Natural killer cell (primary cell): Measurements from ENCODE around the gene CD40. TPM values are rescaled to one million over a fixed set of nuclear protein-coding genes. Genes with fewer than 3 reads are reported as not detected.

Source experiments
- ATAC-seq, 3 donors: fragments of 150-1000 bp in 2 of 3; fragments of 200-7000 bp in 1 of 3; cut with Tn5 transposase; 1 replicate in 1 of 3; 2 replicates in 2 of 3; pipeline ENCODE4 v1.10.0; 2021; ENCODE audit warnings: mild to moderate bottlenecking in 2 of 3, moderate library complexity in 2 of 3
- DNase-seq, 2 donors: peaks; one replicate each; pipeline versions ENCODE4 v3.0.0 to v3.0.0-alpha.2; 2013 to 2021; ENCODE audit warnings: mixed read lengths in 1 of 2
- H3K27ac ChIP-seq: one replicate; pipeline ENCODE4 v1.5.1; 2013; ENCODE audit warnings: mild to moderate bottlenecking, low read length
- H3K27me3 ChIP-seq: one replicate; pipeline ENCODE4 v1.6.1; 2013; ENCODE audit warnings: low read length; ENCODE audit not compliant: control insufficient read depth, insufficient read depth
- H3K36me3 ChIP-seq: one replicate; pipeline ENCODE4 v1.6.1; 2013; ENCODE audit warnings: low read length; ENCODE audit not compliant: control insufficient read depth, insufficient read depth
- H3K4me1 ChIP-seq: one replicate; pipeline ENCODE4 v1.6.1; 2013; ENCODE audit warnings: low read length; ENCODE audit not compliant: control insufficient read depth, insufficient read depth
- H3K4me3 ChIP-seq: one replicate; pipeline ENCODE4 v1.5.1; 2013; ENCODE audit warnings: low read length
- H3K9me3 ChIP-seq: one replicate; pipeline ENCODE4 v1.6.1; 2013; ENCODE audit warnings: low read length; ENCODE audit not compliant: control insufficient read depth, insufficient read depth
- H3K27ac Mint-ChIP-seq, 2 donors: one replicate each; pipeline ENCODE4 v1.8.0; 2022; ENCODE audit warnings: mild to moderate bottlenecking in 2 of 2, mixed read lengths in 2 of 2, moderate library complexity in 1 of 2
- H3K27me3 Mint-ChIP-seq, 2 donors: one replicate each; pipeline ENCODE4 v1.8.0; 2022; ENCODE audit warnings: low read depth in 2 of 2, mixed read lengths in 2 of 2
- H3K36me3 Mint-ChIP-seq: one replicate; pipeline ENCODE4 v1.8.0; 2022; ENCODE audit warnings: mixed read lengths
- H3K4me1 Mint-ChIP-seq, 2 donors: one replicate each; pipeline ENCODE4 v1.8.0; 2022; ENCODE audit warnings: mixed read lengths in 2 of 2
- H3K4me3 Mint-ChIP-seq: one replicate; pipeline ENCODE4 v1.8.0; 2022; ENCODE audit warnings: mild to moderate bottlenecking, moderate library complexity, mixed read lengths
- H3K9me3 Mint-ChIP-seq, 2 donors: one replicate each; pipeline ENCODE4 v1.8.0; 2022; ENCODE audit warnings: mixed read lengths in 2 of 2
- CTCF ChIP-seq: fragments of 200-600 bp; IDR thresholded peaks from one replicate; pipeline ENCODE4 v1.8.0; 2022; ENCODE audit warnings: antibody characterized with exemption
- WGBS: methylation state at CpG from one replicate; pipeline ENCODE4 v1.1.7; 2013; ENCODE audit warnings: missing lambda C conversion rate; ENCODE audit not compliant: insufficient coverage; 5-methylcytosine and 5-hydroxymethylcytosine counted together
- intact Hi-C: fragments of 100-400 bp; cut with micrococcal nuclease; formaldehyde crosslinking; loops from one replicate; pipeline ENCODE4 v1.14.2; 2022
- total RNA-seq, 4 donors: library from RNA; stranded (reverse); fragments of 120-200 nt in 1 of 4; gene quantifications; one replicate each; pipeline versions ENCODE4 v1.2.3 to v1.2.4, GENCODE V29; 2013 to 2022

CD40 gene
- total RNA-seq, 3 donors from 2014 or later (not counting 1 experiment from before 2014, with no cell fraction given) = 7.1 to 9.1 (median 7.2) TPM

GRCh38 chr20:46137816-46138215 lies 19.7 kb downstream of the CD40 start:
- no peak for ATAC-seq
- Histone ChIP-seq H3K4me1 (peaks cover 1% of the 10 kb centered on the region), H3K4me3 (no peak overlapping the region), H3K9me3 (no peaks in the 10 kb centered on the region), H3K27ac (no peak overlapping the region), H3K36me3 (no peaks in the 10 kb centered on the region), H3K27me3 (peaks cover 5% of the 10 kb centered on the region)
- no peak for TF ChIP-seq CTCF
- 91% methylated on average over 5 of the region's 5 CpGs for WGBS
- intact Hi-C loops = no loop called here
- Mint-ChIP-seq H3K27ac (no peak overlapping the region), H3K27me3 (peaks cover 39 to 41% of the 10 kb centered on the region in 2 donors), H3K9me3 (no peaks in the 10 kb centered on the region), H3K4me1 (peaks cover 0 to 2% of the 10 kb centered on the region in 2 donors), H3K36me3 (no peaks in the 10 kb centered on the region), H3K4me3 (no peak overlapping the region)
- no peak for DNase-seq

GRCh38 chr20:46139266-46139889 lies 21.3 kb downstream of the CD40 start:
- Mint-ChIP-seq H3K27ac (no peak overlapping the region), H3K4me1 (no peaks in the 10 kb centered on the region), H3K27me3 (peaks cover 37 to 46% of the 10 kb centered on the region in 2 donors), H3K4me3 (no peak overlapping the region), H3K36me3 (no peaks in the 10 kb centered on the region), H3K9me3 (no peaks in the 10 kb centered on the region)
- no peak for TF ChIP-seq CTCF
- Histone ChIP-seq H3K36me3 (no peaks in the 10 kb centered on the region), H3K27ac (no peak overlapping the region), H3K27me3 (peaks cover 6% of the 10 kb centered on the region), H3K4me3 (no peak overlapping the region), H3K4me1 (no peaks in the 10 kb centered on the region), H3K9me3 (no peaks in the 10 kb centered on the region)
- WGBS = 70% methylated on average over 8 of the region's 8 CpGs
- ATAC-seq (no peak), DNase-seq (no peak)
- intact Hi-C loops = no loop called here

GRCh38 chr20:46139908-46140482 lies 21.9 kb downstream of the CD40 start:
- TF ChIP-seq CTCF = no peak
- Mint-ChIP-seq H3K27ac (no peak overlapping the region), H3K4me1 (no peaks in the 10 kb centered on the region), H3K9me3 (no peaks in the 10 kb centered on the region), H3K36me3 (no peaks in the 10 kb centered on the region), H3K27me3 (peaks cover 37 to 48% of the 10 kb centered on the region in 2 donors), H3K4me3 (no peak overlapping the region)
- intact Hi-C loops = no loop called here
- no peaks in the 10 kb centered on the region for H3K4me1 ChIP-seq
- no peak for ATAC-seq
- no peaks in the 10 kb centered on the region for H3K9me3 ChIP-seq
- DNase-seq = no peak
- no peak overlapping the region for H3K27ac ChIP-seq
- no peaks in the 10 kb centered on the region for H3K36me3 ChIP-seq
- H3K27me3 ChIP-seq = peaks cover 6% of the 10 kb centered on the region
- no peak overlapping the region for H3K4me3 ChIP-seq
- WGBS = 72% methylated on average over 5 of the region's 5 CpGs

- intact Hi-C loops = no loop called here
- Mint-ChIP-seq H3K27ac (no peak overlapping the region), H3K4me1 (no peaks in the 10 kb centered on the region)
These were observed 24.0 kb downstream of the CD40 start for GRCh38 chr20:46142124-46142523.

More at GRCh38 chr20:46142124-46142523, 24.0 kb downstream of the CD40 start:
- Histone ChIP-seq H3K36me3 (no peaks in the 10 kb centered on the region), H3K4me1 (no peaks in the 10 kb centered on the region), H3K27me3 (peaks cover 6% of the 10 kb centered on the region), H3K4me3 (no peak overlapping the region), H3K9me3 (no peaks in the 10 kb centered on the region), H3K27ac (no peak overlapping the region)
- peaks cover 33 to 48% of the 10 kb centered on the region in 2 donors for H3K27me3 Mint-ChIP-seq
- 59% methylated on average over 5 of the region's 5 CpGs for WGBS
- ATAC-seq (no peak), DNase-seq (no peak)
- no peaks in the 10 kb centered on the region for H3K9me3 Mint-ChIP-seq
- H3K4me3 Mint-ChIP-seq = no peak overlapping the region
- no peaks in the 10 kb centered on the region for H3K36me3 Mint-ChIP-seq
- TF ChIP-seq CTCF = no peak
